CD4-positive, alpha-beta T cell treated with Interleukin-10 for 1 hour (primary cell): ENCODE data around the gene RBBP5.

Experiments used
- DNase-seq: peaks from one replicate; pipeline ENCODE4 v3.0.0-alpha.2; 2020

The RBBP5 gene

GRCh38 chr1:205128050-205128449, 6.3 kb upstream of the RBBP5 start:
- DNase-seq, result no peak

- no peak for DNase-seq
Observed at GRCh38 chr1:205127646-205128045, 5.9 kb upstream of the RBBP5 start.

GRCh38 chr1:205124726-205125125, 2.9 kb upstream of the RBBP5 start:
- DNase-seq, result no peak

GRCh38 chr1:205122489-205122882, 708 bp upstream of the RBBP5 start:
- DNase-seq, result no peak

- DNase-seq, result no peak
Observed at GRCh38 chr1:205118752-205119151, 3.0 kb downstream of the RBBP5 start.

- DNase-seq, result no peak
Observed at GRCh38 chr1:205111354-205111753, 10.4 kb downstream of the RBBP5 start.

- DNase-seq, result no peak
Observed at GRCh38 chr1:205109711-205110110, 12.1 kb downstream of the RBBP5 start.

- no peak for DNase-seq
Observed at GRCh38 chr1:205109269-205109668, 12.5 kb downstream of the RBBP5 start.

- DNase-seq, result no peak
Observed at GRCh38 chr1:205108464-205108863, 13.3 kb downstream of the RBBP5 start.

- no peak for DNase-seq
Observed at GRCh38 chr1:205107327-205107726, 14.5 kb downstream of the RBBP5 start.

GRCh38 chr1:205102404-205102803, 19.4 kb downstream of the RBBP5 start:
- no peak for DNase-seq

GRCh38 chr1:205098242-205098641, 23.5 kb downstream of the RBBP5 start:
- DNase-seq, result no peak

GRCh38 chr1:205095422-205095821, 26.4 kb downstream of the RBBP5 start:
- DNase-seq, result no peak

GRCh38 chr1:205091043-205091740, 30.6 kb downstream of the RBBP5 start:
- DNase-seq, result no peak

GRCh38 chr1:205088341-205088740, 33.4 kb downstream of the RBBP5 start:
- DNase-seq, result no peak

- no peak for DNase-seq
Observed at GRCh38 chr1:205084360-205084759, 37.4 kb downstream of the RBBP5 start, which contains the start of gene TMEM81. TSS of gene TMEM81 (minus strand) at chr1:205084460. CDS start at chr1:205084320, 140 bp downstream.

- no peak for DNase-seq
Observed at GRCh38 chr1:205082431-205082830, 39.3 kb downstream of the RBBP5 start.

GRCh38 chr1:205077934-205078311, 43.9 kb downstream of the RBBP5 start:
- DNase-seq, result no peak

GRCh38 chr1:205077158-205077933, 44.4 kb downstream of the RBBP5 start:
- no peak for DNase-seq

- no peak for DNase-seq
Observed at GRCh38 chr1:205076245-205076761, 45.5 kb downstream of the RBBP5 start.

- DNase-seq, result no peak
Observed at GRCh38 chr1:205075642-205076155, 46.1 kb downstream of the RBBP5 start.

- no peak for DNase-seq
Observed at GRCh38 chr1:205074513-205074912, 47.3 kb downstream of the RBBP5 start.

GRCh38 chr1:205074084-205074483, 47.7 kb downstream of the RBBP5 start:
- no peak for DNase-seq

- no peak for DNase-seq
Observed at GRCh38 chr1:205073511-205073910, 48.3 kb downstream of the RBBP5 start.
